Measurements from ENCODE around the gene NOX4. TPM values are rescaled to one million over a fixed set of nuclear protein-coding genes. Genes with fewer than 3 reads are reported as not detected.

NOX4 gene
- total and polyA plus RNA-seq, 9 of the 15 experiments (the other 6 are each of a cell fraction or from before 2014, with no cell fraction given) = not detected

DNA sequence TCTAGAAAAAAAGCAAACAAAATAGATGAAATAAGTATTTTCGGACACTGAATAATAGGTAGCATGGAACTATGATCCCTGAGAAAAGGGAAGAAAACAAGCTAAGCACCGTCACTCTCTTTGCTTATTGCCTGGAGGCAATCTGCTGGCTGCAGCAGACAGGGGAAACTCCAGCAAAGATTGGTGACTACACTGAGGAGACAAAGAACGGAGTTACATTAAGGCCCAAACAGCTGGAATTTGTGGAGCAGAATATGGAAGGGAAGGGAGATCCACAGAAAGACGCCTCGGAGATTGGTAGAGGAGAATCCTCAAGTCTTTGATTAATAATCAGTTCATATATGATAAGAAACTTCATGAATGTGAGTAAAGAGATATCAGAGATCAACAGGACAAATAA lies 163.3 kb downstream of the NOX4 start (continued):
- TF ChIP-seq, protein P1, sequence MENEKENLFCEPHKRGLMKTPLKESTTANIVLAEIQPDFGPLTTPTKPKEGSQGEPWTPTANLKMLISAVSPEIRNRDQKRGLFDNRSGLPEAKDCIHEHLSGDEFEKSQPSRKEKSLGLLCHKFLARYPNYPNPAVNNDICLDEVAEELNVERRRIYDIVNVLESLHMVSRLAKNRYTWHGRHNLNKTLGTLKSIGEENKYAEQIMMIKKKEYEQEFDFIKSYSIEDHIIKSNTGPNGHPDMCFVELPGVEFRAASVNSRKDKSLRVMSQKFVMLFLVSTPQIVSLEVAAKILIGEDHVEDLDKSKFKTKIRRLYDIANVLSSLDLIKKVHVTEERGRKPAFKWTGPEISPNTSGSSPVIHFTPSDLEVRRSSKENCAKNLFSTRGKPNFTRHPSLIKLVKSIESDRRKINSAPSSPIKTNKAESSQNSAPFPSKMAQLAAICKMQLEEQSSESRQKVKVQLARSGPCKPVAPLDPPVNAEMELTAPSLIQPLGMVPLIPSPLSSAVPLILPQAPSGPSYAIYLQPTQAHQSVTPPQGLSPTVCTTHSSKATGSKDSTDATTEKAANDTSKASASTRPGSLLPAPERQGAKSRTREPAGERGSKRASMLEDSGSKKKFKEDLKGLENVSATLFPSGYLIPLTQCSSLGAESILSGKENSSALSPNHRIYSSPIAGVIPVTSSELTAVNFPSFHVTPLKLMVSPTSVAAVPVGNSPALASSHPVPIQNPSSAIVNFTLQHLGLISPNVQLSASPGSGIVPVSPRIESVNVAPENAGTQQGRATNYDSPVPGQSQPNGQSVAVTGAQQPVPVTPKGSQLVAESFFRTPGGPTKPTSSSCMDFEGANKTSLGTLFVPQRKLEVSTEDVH (IDR thresholded peaks at IDR 0.05; ENCODE audit: low read depth, partially characterized antibody) = no peak
- TF ChIP-seq, protein P2, sequence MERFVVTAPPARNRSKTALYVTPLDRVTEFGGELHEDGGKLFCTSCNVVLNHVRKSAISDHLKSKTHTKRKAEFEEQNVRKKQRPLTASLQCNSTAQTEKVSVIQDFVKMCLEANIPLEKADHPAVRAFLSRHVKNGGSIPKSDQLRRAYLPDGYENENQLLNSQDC (CRISPR knock-in tag; IDR thresholded peaks at IDR 0.05) = no peak
- TF ChIP-seq, protein P3, sequence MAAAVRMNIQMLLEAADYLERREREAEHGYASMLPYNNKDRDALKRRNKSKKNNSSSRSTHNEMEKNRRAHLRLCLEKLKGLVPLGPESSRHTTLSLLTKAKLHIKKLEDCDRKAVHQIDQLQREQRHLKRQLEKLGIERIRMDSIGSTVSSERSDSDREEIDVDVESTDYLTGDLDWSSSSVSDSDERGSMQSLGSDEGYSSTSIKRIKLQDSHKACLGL (CRISPR knock-in tag; IDR thresholded peaks at IDR 0.05; ENCODE audit: borderline replicate concordance, poor library complexity, severe bottlenecking) = no peak

DNA sequence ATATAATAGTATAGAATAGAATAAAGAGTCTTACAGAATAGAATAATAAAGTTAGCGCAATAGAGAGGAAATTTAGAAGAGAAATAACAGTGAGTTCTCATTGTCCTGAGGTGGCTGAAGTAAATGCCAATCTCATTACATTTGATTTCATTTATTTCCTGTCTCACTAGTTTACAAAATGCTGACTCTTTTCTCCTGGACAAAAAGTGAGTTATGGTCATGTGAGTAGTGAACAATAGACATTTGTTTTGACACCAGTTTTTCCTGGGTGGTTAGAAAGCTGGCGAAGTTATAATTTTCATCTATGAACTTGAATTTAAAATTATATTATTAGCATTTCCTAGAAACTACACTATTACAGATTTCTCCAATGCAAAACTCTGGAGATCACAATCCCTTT lies 169.8 kb downstream of the NOX4 start:
- H3K9me3 ChIP-seq (replicated peaks; ENCODE audit: control insufficient read depth, insufficient read depth, low read depth, low read length) = no peaks in the 10 kb centered on the region
- H3K27ac ChIP-seq (ENCODE audit: extremely low read depth, low read depth, low read length) = no peak overlapping the region
- intact Hi-C loops (cut with micrococcal nuclease) = no loop called here
- TF ChIP-seq XRCC5 (IDR thresholded peaks at IDR 0.05; ENCODE audit: low read depth, low read length) (no peak), ZNF253 (CRISPR knock-in tag; conservative IDR thresholded peaks at IDR 0.05) (no peak), RBM17 (IDR thresholded peaks at IDR 0.05; ENCODE audit: borderline replicate concordance, low read depth, low read length) (no peak), ZSCAN29 (IDR thresholded peaks at IDR 0.05) (no peak), NRF1 (conservative IDR thresholded peaks at IDR 0.05 in 1 of 2, IDR thresholded peaks at IDR 0.05 in 1 of 2) (no peak), CREBBP (IDR thresholded peaks at IDR 0.05; ENCODE audit: low read depth, low read length) (no peak), BCL6 (CRISPR knock-in tag; IDR thresholded peaks at IDR 0.05) (no peak), JUNB (CRISPR knock-in tag; conservative IDR thresholded peaks at IDR 0.05) (no peak), ZFP30 (CRISPR knock-in tag; IDR thresholded peaks at IDR 0.05; ENCODE audit: borderline replicate concordance) (no peak), ZNF347 (CRISPR knock-in tag; IDR thresholded peaks at IDR 0.05; ENCODE audit: low read depth) (no peak), U2AF1 (optimal IDR thresholded peaks at IDR 0.05; ENCODE audit: low read depth, low read length) (no peak)
- H3K36me3 ChIP-seq (ENCODE audit: control insufficient read depth, insufficient read depth, low read length) = no peaks in the 10 kb centered on the region
- no peaks in the 10 kb centered on the region for H3K27me3 ChIP-seq (ENCODE audit: control insufficient read depth in 2 of 2, insufficient read depth in 2 of 2, low read length in 2 of 2)
- no peaks in the 10 kb centered on the region for H3K4me1 ChIP-seq (replicated peaks in 1 of 2; ENCODE audit: control insufficient read depth in 2 of 2, insufficient read depth in 2 of 2, low read length in 2 of 2)
- H3K4me2 ChIP-seq (ENCODE audit: insufficient read depth, low read length) = no peak overlapping the region
- DNase-seq (ENCODE audit: extremely low read depth in 1 of 4, low spot score in 3 of 4) (no peak), FAIRE-seq (no peak), ATAC-seq (no peak)
- no peaks in the 10 kb centered on the region for H4K20me1 ChIP-seq (replicated peaks; ENCODE audit: control insufficient read depth, insufficient read depth, low read length)
- CTCF ChIA-PET (ENCODE audit: low intra/inter-chr PET ratio) = no interaction called here
- in situ Hi-C loops (cut with MboI) = no loop called here
- no peak overlapping the region for H3K4me3 ChIP-seq
- POLR2A ChIA-PET = no interaction called here
- H3K9me1 ChIP-seq (ENCODE audit: control insufficient read depth, insufficient read depth, low read length) = no peaks in the 10 kb centered on the region
- H3K79me2 ChIP-seq (ENCODE audit: control insufficient read depth, insufficient read depth, low read length) = no peaks in the 10 kb centered on the region
- no peak overlapping the region for H3K9ac ChIP-seq (ENCODE audit: insufficient read depth in 1 of 2, low read depth in 2 of 2, low read length in 2 of 2)
- 3% methylated on average over 2 of the region's 2 CpGs for WGBS (ENCODE audit: insufficient coverage, low coverage, missing lambda C conversion rate)
- no peak overlapping the region for H2AFZ ChIP-seq (ENCODE audit: low read depth, low read length)
- no TSS peak for BruUV-seq (replicated peaks)

Data from K562 (cell line).